WTC11 (cell line): ENCODE data around the gene SH2D1A.

Experiments used
- JUN ChIP-seq: sonication (generic); formaldehyde crosslinking; IDR thresholded peaks from 2 replicates; pipeline ENCODE4 v1.8.0; 2023; ENCODE audit warnings: mild to moderate bottlenecking, missing genetic modification reagents
- TEAD4 ChIP-seq: sonication (generic); formaldehyde crosslinking; IDR thresholded peaks from 2 replicates; pipeline ENCODE4 v1.8.0; 2022; ENCODE audit warnings: mild to moderate bottlenecking, missing genetic modification reagents
- ZNF263 ChIP-seq: sonication (generic); formaldehyde crosslinking; IDR thresholded peaks from 2 replicates; pipeline ENCODE4 v1.8.1; 2022; ENCODE audit warnings: low read depth, mild to moderate bottlenecking, moderate library complexity, missing genetic modification reagents
- TF ChIP-seq, protein P1 (sequence below): fragments of 200-600 bp; IDR thresholded peaks from 2 replicates; pipeline ENCODE4 v1.8.0; 2022; ENCODE audit warnings: antibody characterized with exemption
- TF ChIP-seq, protein P2 (sequence below): sonication (generic); formaldehyde crosslinking; IDR thresholded peaks from 2 replicates; pipeline ENCODE4 v1.8.0; 2022; ENCODE audit warnings: mild to moderate bottlenecking, missing genetic modification reagents

DNA sequence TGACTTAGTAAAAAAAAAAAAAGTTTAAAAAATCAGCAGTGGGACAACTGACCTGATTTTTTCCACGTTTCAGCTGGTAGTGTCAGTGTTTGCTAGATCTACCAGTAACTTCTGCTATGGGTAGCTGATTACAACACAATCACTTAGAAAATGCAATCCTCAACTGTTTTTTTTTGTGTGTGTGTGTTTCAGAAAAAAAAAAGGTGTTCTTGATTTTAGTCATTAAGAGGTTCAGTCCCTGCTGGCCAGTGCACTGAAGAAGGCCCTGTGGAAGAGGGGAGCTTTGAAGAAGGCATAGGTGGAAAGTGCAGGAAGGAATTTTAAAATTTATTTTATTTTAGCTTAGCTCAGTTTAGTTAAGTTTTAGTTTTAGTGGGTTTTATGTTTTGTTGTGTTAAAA lies 46.9 kb downstream of the SH2D1A start:
- TF ChIP-seq, protein P1, sequence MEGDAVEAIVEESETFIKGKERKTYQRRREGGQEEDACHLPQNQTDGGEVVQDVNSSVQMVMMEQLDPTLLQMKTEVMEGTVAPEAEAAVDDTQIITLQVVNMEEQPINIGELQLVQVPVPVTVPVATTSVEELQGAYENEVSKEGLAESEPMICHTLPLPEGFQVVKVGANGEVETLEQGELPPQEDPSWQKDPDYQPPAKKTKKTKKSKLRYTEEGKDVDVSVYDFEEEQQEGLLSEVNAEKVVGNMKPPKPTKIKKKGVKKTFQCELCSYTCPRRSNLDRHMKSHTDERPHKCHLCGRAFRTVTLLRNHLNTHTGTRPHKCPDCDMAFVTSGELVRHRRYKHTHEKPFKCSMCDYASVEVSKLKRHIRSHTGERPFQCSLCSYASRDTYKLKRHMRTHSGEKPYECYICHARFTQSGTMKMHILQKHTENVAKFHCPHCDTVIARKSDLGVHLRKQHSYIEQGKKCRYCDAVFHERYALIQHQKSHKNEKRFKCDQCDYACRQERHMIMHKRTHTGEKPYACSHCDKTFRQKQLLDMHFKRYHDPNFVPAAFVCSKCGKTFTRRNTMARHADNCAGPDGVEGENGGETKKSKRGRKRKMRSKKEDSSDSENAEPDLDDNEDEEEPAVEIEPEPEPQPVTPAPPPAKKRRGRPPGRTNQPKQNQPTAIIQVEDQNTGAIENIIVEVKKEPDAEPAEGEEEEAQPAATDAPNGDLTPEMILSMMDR = no peak
- TF ChIP-seq ZNF263 = no peak
- no peak for TF ChIP-seq JUN (CRISPR knock-in tag)
- no peak for TF ChIP-seq TEAD4 (CRISPR knock-in tag)
- TF ChIP-seq, protein P2, sequence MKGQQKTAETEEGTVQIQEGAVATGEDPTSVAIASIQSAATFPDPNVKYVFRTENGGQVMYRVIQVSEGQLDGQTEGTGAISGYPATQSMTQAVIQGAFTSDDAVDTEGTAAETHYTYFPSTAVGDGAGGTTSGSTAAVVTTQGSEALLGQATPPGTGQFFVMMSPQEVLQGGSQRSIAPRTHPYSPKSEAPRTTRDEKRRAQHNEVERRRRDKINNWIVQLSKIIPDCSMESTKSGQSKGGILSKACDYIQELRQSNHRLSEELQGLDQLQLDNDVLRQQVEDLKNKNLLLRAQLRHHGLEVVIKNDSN = no peak
